Measurements from ENCODE around the gene RAB7B.

GRCh38 chr1:205978676-205979075, 24.5 kb downstream of the RAB7B start:
- TF ChIP-seq, protein P1, sequence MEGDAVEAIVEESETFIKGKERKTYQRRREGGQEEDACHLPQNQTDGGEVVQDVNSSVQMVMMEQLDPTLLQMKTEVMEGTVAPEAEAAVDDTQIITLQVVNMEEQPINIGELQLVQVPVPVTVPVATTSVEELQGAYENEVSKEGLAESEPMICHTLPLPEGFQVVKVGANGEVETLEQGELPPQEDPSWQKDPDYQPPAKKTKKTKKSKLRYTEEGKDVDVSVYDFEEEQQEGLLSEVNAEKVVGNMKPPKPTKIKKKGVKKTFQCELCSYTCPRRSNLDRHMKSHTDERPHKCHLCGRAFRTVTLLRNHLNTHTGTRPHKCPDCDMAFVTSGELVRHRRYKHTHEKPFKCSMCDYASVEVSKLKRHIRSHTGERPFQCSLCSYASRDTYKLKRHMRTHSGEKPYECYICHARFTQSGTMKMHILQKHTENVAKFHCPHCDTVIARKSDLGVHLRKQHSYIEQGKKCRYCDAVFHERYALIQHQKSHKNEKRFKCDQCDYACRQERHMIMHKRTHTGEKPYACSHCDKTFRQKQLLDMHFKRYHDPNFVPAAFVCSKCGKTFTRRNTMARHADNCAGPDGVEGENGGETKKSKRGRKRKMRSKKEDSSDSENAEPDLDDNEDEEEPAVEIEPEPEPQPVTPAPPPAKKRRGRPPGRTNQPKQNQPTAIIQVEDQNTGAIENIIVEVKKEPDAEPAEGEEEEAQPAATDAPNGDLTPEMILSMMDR (IDR thresholded peaks at IDR 0.05) = no peak
- no peak for TF ChIP-seq POLR2A (IDR thresholded peaks at IDR 0.05)

Measured in uterus (tissue), 2 donors.